Measurements from ENCODE around the gene EPHB1.
"Not testable (repeated sequence)": the region's sequence is repeated elsewhere in the genome, so short reads cannot be mapped to it uniquely, and the experiment has no call there.

Gene EPHB1

DNA sequence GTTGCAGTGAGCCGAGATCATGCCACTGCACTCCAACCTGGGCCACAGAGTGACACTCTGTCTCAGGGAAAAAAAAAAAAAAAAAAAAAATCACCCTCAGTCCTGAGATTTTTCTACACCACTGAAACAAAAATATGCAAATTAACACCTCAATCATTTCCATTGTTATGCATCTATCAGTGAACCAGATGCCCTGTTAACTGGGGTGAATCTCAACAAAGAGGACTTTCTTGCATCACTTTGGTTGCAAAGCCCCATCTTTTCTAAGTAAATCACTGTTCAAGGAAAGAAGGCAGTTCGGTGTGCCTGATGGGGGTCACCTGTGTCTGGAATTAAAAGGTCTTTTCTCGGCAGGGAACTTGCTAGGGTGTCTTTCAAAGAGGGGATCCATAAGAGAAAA lies 421.6 kb downstream of the EPHB1 start:
- no peak for DNase-seq (ENCODE audit: low read depth)

DNA sequence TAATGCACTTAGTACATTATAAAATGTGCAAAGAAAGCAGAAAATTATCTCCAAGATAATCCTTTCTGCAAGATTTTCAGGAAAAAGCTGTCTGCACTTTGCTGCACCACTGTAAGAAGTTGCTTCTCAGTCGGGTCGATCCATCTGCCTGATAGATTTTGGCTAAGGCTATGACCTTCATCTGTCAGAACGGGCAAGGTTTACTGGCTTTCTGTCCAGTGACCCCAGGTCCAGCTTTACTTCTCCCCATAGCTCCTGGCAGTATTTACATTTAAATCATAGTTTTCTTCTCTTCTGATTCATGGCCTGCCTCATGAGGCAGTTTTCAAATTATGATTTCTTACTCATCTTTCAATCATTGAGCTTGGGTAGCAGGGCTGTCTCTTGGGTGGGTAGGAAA lies 422.7 kb downstream of the EPHB1 start:
- DNase-seq (ENCODE audit: low read depth) = no peak

DNA sequence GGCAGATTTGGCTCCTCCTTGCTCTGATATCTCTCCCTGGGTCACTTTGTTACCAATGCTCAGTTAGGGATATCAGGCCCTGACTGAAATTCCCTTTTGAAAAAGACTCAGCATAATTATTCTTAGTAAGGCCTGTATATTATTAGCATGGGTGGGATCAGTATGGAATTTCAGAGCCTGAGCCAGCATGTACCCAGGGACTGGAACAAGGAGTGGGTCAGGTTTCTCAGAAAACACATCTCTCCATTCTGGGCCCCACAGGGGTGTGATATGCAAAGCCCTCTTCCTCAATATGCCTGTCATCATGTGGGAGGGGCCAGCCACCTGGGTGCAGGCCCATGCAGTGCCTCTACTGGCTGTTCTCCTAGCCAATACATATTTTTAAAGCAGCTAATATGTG lies 423.2 kb downstream of the EPHB1 start:
- DNase-seq (ENCODE audit: low read depth) = no peak

DNA sequence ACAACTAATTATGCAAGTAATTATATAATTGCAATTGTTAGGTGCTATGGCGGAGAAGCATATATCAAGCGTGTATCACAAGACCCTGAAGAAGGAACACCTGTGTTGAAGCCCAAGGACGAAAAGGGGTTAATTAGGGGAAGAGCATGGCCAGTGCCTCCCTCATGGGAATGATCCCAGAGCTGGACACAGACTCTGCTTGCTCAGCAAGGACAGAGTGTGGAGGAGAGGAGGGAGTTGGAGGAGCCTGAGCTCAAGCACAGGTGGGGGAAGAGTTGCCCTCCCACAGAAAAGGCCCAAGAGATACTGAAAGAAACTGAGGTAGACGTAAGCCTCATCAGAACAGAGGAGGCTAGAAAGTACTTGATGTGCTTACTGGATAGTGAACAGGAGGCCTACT lies 423.7 kb downstream of the EPHB1 start:
- no peak for DNase-seq (ENCODE audit: low read depth)

DNA sequence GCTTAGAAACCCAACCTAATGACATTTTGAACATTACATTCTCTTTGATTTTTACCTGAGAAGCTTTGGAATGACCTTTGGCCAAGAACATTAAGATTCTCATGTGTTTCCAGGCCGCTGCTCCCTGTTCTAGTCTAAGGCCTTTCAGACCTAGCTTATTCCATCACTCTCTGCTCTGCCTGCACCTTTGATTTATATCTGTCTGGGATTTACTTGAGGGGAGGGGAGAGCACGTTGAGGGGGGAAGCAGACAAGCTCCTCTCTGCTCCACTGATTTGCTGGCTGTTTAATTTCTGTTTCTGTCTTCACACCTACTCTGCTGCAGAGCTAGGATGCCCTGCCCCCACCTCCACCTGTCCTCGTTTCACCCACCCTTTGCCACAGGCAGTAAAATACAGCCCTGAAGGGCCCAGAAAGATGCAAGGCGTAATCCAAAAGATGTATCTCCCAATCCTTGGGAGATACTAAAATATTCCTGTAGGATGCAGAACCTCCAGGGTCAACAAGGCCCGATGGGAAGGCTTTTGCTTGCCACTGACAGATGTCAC lies 429.8 kb downstream of the EPHB1 start:
- DNase-seq (ENCODE audit: low read depth) = no peak

DNA sequence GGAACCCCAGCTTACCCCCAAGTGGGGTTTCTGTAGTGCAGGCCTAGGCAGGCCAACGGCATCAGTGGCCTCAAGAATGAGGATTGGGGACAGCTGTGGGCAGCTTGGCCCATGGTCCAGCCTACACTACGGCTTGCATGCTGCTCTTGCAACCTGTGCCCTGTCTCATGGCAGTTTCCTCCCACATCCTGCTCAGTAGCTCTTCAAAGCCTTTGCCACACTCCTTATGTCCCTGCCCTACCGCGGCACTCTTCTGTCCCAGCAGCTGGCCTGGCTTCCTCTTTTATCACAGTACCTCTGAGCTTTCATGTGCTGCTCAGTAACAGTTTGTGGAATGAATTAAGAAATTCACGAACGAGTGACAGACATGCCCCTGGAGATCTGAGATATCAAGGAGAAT lies 431.0 kb downstream of the EPHB1 start:
- no peak for DNase-seq (ENCODE audit: low read depth)

DNA sequence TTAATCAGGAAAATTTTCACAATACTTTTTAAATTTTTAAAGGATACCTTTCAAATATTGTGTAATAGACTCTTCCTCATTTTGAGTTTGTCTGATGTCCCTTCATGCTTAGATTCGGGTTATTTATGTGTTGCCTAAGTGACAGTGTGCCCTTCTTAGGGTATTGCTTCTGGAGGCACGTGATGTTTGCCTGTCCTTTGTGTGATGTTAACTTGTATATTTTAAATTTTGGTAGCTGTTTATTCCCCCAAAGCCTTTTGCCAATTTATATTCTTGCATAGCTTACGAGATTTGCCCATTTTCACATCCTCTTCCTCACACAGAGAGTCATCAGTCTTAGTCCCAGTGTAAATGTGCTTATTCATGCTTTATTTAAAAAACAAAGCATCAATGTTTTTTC lies 433.1 kb downstream of the EPHB1 start:
- DNase-seq (ENCODE audit: low read depth) = no peak

DNA sequence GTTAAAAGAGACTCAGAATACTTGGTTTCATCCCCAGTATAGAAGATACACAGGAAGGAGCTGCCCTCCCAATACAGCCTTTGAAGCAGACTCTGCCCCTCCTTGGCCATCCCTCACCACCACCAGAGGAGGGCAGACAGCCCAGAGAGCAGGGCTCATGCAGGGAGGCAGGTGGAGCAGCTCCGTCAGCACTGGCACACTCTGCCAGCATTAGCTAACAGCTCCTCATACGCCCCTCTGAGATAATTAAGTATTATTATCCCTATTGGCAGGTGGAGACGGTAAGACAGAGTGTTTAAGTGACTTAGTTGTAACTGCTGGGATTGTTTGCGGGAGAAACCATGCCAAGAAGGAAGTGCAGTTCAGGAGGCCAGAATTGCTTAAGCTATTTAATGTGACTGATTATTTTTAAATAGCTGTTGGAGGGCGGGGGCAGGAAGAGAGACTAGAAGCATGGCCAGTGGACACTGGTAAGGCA lies 434.0 kb downstream of the EPHB1 start:
- DNase-seq (ENCODE audit: low read depth) = no peak

DNA sequence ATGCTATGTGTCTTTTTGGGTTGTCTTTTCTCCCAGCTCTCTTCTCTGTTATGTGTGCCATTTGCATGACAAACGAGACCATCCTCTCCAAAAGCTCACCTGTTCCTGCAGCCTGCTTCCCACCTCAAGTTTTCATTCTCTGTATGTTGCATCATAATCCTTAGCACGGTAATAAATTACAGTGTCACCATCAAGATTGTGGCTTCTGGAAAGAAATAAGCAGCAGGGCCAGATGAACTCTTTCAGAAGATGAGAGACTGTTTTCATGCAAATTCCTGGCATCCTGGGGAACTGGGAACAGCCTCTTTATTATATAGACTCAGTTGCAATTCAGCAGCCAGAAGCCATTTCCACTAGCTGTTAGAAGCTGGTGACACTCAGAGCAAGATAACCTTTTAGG lies 436.7 kb downstream of the EPHB1 start:
- no peak for DNase-seq (ENCODE audit: low read depth)

DNA sequence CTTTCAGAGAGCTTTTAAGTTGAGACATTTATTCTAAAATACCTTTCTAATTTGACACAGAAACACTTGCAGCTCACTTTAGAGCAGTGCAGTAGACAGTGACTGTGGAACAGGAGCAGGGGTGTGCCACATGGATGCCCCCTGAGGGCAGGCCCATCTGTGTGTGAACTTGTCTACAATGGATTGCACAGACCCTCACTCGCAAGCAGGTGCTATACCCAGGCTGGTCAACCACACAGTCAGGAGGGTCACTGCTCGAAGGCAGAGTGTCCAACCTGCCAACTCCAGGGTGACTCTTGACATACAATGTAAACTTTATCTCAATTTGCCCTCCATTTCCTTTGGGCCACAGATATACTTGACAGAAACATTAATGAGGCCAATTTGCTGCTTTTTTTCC lies 437.2 kb downstream of the EPHB1 start:
- DNase-seq (ENCODE audit: low read depth) = no peak

DNA sequence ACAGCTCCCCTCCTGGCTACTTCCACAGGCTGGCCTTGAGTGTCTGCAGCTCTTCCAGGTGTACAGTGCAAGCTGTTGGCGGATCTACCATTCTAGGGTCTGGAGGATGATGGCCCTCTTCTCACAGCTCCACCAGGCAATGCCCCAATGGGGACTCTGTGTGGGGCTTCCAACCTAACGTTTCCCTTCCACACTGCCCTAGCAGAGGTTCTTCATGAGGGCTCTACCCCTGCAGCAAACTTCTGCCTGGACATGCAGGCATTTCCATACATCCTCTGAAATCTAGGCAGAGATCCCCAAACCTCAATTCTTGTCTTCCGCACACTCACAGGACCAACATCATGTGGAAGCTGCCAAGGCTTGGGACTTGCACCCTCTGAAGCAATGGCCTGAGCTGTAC lies 438.4 kb downstream of the EPHB1 start:
- not testable (repeated sequence) for DNase-seq (ENCODE audit: low read depth)

DNA sequence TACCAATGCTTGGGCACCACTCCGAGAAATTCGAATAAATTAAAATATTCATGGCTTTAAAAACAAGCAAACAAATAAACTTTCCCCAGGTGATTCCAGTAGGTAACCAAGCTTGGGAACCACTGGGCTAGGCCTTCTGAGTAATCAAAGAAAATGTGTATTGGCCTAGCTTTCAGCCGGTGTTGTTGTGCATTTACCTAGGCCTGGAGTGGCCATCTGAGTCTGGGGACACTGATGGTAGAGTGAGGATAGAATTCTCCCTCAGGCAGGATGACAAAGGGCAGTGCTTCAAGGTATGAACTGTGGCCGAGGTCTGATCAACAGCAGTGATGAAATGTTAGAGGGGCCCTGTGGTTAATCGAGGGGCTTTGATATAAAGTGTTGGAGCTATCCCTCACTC lies 440.5 kb downstream of the EPHB1 start:
- no peak for DNase-seq (ENCODE audit: low read depth)

DNA sequence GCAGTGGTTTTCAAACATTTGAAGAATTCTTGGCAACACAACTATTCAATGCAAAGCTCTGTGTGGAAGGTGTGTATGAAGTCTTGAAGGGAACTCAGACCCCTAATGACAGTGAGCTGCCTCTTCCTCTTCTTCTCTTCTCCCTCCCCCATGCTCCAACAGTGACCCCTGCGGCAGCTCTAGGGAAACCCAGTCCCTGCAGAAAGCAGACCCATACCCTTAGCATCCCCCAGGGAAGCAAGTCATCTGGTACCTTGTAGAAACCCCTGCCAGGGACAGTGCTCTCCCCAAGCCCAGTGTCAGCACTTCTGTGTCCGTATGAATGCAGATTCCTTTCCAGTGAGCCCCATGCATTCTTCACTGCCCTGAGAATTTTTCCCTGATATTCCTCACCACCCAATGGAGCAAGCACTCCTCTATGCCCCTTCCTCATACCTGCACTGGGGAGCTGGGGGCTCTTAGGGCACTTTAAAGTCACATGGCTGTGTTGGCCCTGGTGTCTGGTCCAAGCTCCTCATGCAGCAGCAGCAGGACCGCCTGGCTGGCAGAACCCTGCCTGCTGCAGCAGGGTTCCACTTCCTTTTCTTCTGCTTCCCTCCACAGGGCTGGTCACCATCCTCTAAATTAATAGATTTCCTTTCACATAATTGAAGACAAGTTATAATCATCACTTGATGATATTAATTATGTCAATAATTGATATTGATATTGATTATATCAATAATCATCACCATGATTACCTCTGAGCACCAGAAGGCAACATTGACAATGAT lies 442.5 kb downstream of the EPHB1 start:
- DNase-seq (ENCODE audit: low read depth) = no peak

DNA sequence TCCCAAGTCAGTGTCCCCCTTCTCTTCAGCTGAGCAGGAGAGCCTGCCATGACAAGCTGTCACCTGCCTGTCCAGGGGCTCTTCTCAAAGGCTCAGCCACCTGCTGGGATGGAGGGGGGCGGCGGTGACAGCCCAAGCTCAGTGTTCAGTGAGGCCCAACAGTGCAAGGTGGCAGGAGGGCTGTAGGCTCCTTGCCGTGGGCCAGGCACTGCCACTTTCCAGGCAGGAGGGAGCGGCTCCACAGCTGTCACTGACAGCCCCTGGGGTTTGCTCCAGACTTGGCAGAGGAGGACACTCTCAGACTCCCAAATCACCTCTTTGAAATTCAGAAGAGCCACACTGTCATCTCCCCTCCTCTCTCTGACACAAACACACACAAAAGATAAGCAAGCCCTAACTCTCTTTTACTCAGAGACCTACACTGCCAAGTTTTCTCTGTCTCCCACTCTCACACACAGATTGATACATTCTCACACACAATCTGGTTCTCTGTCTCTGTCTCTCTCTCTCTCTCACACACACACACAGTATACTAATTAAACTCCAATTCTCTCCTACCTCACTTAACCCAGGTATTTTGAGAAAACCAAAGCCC lies 443.3 kb downstream of the EPHB1 start:
- no peak for DNase-seq (ENCODE audit: low read depth)

DNA sequence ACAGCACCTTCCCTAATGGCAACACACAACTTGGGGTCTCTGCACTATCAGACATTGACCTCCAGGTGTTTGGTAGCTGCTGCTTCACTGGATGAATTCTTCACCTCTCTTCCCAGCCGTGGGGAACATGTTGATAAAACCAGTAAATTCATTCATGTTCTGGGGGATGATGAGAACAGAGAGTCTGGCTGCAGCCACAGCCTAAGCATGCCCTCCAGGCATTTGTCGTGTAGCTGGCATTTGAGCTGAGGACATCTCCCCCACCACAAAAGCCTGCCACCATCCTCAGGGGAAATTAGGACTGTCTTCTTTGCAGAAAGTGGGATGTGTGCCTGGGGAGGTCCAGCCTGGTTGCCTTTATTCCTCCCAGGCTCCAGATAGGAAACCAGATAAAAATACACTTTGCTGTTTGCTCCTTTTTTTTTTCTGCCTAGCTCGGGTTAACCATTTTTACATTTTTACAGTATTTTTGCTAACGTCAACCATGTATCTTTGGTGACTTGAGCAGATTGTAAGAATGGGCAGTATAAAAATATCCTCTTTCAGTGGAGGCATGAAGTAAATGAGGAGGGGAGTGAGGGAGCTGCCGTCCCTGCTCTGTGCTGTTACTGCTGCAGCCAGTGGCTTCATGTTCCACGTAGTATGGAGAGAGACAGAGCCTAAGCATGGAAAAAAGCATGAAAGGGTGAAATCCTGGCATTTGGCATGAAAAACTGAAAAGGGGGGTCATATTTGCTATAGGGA lies 444.0 kb downstream of the EPHB1 start:
- DNase-seq (ENCODE audit: low read depth) = no peak

DNA sequence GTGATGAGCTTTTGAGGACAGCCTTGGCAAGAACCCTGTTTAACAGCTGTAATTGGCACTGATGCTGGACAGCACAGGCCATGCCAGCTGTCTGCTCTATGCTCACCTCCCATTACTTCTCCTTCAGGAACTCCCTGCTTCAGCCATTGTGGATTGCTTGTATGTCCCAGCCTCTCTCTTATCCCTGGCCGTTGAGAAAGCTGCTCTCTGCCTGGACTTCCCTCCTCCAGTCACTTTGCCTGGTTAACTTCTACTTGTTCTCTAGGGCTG lies 444.5 kb downstream of the EPHB1 start:
- no peak for DNase-seq (ENCODE audit: low read depth)

DNA sequence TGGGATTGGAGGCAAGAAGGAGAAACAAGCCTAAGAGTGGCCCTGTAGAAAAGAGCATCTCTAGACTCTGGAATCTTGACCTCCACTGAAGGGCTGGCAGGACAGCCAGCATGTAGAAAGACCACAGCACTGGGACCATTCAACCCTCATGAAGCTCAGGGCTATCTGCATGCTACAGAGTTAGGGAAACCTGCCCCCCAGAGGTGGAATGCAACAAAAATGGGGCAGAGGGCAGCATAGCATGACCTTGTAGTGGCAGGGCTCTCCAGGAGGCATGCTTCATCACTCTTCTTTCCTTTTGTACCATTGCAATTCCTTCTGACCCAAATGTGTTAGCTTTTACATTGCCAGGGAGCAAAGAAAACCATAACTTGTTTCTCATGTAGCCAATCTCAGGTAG lies 445.4 kb downstream of the EPHB1 start:
- DNase-seq (ENCODE audit: low read depth) = no peak

DNA sequence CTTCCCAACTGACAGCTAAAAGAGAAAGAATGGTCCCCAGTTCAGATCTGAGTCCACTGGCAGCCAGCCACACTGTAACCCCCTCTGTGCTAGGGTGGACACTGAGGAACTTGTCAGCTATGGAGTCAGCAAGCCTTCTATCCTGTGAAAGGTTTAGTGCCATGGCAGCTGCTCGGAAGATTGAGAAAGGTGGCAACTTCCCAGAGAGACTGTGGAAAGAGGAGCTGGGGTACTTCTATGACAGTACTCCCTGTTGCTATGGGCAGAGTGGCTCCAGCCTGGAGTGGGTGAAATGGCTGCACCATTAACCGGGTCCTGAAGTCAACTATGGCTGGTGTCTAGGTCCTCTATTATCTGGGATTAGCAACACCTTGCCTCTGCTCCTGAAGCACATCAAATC lies 447.2 kb downstream of the EPHB1 start:
- DNase-seq (ENCODE audit: low read depth) = no peak

DNA sequence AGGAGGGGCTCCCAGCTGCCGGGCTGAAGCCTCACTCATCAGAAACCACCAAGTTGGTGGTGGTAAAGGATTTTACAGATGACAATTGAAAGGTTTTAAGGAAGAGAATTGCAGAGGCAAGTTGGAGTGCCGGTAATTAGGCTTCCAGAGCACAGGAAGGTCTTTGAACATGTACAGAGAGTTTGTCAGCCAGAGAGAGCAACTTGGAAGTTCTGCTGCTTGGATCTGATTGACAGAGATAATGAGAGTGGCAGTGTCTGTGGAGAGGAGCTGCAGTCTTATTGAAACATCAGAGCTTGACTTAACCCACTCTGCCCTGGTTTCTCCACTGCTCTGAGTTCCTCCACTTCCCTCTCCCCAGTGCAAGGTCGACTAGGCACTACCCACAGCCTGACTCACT lies 448.6 kb downstream of the EPHB1 start:
- no peak for DNase-seq (ENCODE audit: low read depth)

DNA sequence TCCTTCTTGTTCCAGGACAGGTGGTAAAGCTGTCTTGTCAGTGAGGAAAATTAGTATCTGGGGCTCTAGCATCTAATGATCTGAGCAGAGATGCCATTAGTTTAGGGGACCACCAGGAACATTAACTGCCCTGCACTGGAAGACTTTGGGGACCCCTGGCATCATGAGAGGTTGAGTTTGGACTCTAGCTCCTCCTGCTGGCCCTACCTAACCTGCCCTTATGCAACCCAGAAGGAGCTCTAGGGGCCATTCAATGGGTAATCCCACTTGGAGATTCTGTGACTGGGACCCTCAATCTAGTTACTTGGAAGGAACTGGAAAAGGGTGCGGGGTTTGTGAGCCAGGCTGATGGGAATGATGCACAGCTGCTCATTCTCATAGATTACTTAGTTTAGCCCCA lies 451.0 kb downstream of the EPHB1 start:
- DNase-seq (ENCODE audit: low read depth) = no peak

DNA sequence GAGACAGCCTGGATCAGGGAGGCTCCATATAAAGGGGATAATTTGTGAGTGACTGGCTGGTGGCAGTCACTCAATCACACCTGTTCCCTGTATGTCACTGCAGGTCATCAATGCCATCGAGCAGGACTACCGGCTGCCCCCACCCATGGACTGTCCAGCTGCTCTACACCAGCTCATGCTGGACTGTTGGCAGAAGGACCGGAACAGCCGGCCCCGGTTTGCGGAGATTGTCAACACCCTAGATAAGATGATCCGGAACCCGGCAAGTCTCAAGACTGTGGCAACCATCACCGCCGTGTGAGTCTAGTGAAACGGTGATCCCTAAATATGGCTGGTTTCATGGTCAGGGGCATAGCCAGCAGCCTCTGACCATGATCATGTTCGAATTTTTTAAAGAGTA lies 453.2 kb downstream of the EPHB1 start:
- no peak for DNase-seq (ENCODE audit: low read depth)

DNA sequence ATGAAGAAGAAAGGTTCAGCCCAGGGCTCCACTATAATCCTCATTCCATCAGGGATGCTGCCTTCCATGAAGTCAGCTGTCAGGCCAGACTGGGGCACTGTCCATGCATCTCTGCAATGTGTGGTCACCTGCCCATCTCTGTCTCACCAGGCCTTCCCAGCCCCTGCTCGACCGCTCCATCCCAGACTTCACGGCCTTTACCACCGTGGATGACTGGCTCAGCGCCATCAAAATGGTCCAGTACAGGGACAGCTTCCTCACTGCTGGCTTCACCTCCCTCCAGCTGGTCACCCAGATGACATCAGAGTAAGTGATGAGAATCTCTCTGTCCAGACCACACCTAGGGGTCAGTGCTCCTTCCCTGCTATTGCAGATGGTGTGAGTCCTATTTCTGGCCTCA lies 454.1 kb downstream of the EPHB1 start:
- DNase-seq (ENCODE audit: low read depth) = no peak

DNA sequence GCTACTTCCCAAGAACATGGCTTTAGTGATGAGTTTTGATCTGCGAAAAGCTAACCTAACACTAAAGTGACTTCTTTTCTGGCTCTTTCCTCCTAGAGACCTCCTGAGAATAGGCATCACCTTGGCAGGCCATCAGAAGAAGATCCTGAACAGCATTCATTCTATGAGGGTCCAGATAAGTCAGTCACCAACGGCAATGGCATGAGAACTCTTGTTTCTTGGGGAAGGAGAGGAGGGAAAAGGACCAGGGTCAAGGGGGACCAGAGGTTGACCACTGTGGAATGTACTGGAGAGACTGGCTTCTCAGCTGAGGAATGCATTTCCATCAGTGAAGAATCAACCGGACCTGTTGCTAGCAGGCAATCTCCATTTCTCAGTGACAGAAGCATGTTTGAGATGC lies 463.9 kb downstream of the EPHB1 start:
- DNase-seq (ENCODE audit: low read depth) = no peak
